Activated CD4-positive, alpha-beta T cell treated with anti-CD3 and anti-CD28 coated beads, Interleukin-10, Interleukin-2, amounts not matched to agents 100 ng/mL and 50 ng/mL, durations not matched to agents 16 hours and 8 hours (primary cell): ENCODE results near the gene CREBL2.

Experiments
- DNase-seq: peaks from one replicate; pipeline ENCODE4 v3.0.0-alpha.2; 2020

The CREBL2 gene

GRCh38 chr12:12683136-12683697 is 71.5 kb downstream of the CREBL2 start:
- no peak for DNase-seq

GRCh38 chr12:12683725-12684124 is 72.0 kb downstream of the CREBL2 start:
- no peak for DNase-seq

- DNase-seq = no peak
Measured at GRCh38 chr12:12684375-12685106, 72.9 kb downstream of the CREBL2 start.

- no peak for DNase-seq
Measured at GRCh38 chr12:12685305-12685704, 73.6 kb downstream of the CREBL2 start.

- DNase-seq = no peak
Measured at GRCh38 chr12:12686472-12686871, 74.8 kb downstream of the CREBL2 start.

- DNase-seq = no peak
Measured at GRCh38 chr12:12686925-12687324, 75.2 kb downstream of the CREBL2 start.

- peak; percentile 64 for DNase-seq
Measured at GRCh38 chr12:12689647-12690300, 78.1 kb downstream of the CREBL2 start.

- DNase-seq = no peak
Measured at GRCh38 chr12:12691549-12691948, 79.9 kb downstream of the CREBL2 start.

GRCh38 chr12:12693111-12693671 is 81.5 kb downstream of the CREBL2 start:
- DNase-seq = peak; percentile 49
